Colon (tissue), 2 donors: ENCODE data around the gene RUFY3.

Source experiments
- FAIRE-seq: peaks from 2 replicates; lab custom pipeline; 2012; peaks lifted over from hg19 to GRCh38; lab: Jason Lieb, UNC
- donor health status: control.
- donor health status: control.

The RUFY3 gene

DNA sequence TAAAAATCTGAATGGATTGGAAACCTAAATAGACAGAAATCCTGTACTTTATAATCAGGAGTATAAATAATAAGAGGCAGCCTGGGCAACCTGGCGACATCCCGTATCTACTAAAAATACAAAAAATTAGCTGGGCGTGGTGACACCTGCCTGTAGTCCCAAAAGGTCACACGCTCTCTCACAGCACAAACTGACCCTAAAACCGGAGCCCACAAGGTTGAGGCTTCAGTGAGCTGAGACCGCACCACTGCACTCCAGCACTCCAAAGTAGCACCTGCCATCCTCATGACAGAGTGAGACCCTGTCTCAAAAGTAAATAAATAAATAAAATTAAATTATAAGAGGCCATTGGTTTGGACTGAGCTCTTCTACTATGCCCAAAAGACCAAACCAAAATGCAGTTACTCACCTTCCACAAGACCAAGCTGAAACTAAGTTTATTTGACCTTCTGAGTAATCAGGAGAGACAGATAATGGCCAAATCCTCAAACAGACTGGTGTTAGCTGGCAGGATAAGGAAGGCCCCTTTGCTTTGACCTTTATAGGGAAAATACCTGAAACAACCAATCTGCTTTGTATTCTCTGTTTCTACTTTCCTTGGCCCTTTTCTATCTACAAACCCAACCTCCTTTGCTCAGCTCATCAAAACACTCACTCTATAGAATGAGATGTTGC lies 121.1 kb downstream of the RUFY3 start:
- no peak for FAIRE-seq

DNA sequence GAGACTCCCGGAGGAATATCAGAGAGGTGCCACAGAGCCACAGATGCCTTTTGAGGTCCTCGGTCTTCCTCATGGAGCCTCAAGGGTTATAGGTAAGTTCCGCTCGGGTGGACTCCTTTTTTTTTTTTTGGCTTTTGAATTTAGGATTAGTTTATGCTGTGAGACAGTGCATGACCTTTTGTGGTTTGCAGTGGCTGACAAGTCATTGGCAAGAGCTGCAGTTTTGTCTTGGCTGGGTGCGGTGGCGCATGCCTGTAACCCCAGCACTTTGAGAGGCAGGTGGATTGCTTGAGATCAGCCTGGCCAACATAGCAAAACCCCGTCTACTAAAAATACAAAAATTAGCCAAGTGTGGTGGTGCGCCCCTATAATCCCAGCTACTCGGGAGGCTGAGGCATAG lies 122.4 kb downstream of the RUFY3 start:
- no peak for FAIRE-seq

DNA sequence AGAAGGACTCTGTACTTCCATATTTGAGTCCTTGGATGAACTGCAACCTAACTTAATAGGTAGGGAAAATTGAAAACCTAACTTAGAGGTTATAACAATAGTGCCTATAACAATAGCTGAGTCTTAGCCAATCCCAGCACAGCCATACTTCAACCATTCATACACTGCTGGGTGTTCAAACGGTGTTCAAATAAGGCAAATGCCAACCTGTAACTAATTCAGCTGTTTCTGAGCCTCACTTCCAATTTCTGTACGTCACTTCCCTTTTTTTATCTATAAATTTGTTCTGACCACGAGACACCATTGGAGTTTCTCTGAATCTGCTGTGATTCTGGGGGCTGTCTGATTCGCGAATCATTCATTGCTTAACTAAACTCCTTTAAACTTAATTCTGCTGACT lies 127.5 kb downstream of the RUFY3 start:
- FAIRE-seq: no peak

DNA sequence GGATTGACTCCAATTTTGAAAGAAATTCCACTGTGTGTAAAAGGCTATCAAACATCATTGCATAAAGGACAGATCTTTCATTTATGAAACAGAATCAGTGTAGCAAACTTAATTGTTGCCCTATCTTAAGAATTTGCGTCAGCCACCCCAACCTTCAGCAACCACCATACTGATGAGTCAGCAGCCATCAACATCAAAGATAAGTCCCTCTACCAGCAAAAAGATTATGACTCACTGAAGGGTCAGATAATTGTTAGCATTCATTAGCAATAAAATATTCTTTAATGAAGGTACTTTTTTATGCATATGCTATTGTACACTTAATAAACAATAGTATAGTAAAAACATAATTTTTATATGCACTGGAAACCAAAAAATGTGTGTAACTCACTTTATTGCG lies 133.7 kb downstream of the RUFY3 start:
- FAIRE-seq: no peak
